K562 (cell line): Measurements from ENCODE around the gene TSEN34. TPM values are rescaled to one million over a fixed set of nuclear protein-coding genes. Genes with fewer than 3 reads are reported as not detected.

Experiments used
- BDP1 ChIP-seq: IDR thresholded peaks from 3 replicates; pipeline ENCODE4 v1.6.1; 2011; ENCODE audit not compliant: insufficient read length, insufficient read depth
- CAMTA2 ChIP-seq: fragments of 250-450 bp; sonication (Bioruptor Pico); conservative IDR thresholded peaks from 2 replicates; pipeline ENCODE4 v1.5.1; 2022
- COPS2 ChIP-seq: fragments of 450-650 bp; conservative IDR thresholded peaks from 2 replicates; pipeline ENCODE4 v1.6.1; 2016; ENCODE audit warnings: mild to moderate bottlenecking, moderate library complexity
- GABPB1 ChIP-seq: sonication (generic); formaldehyde crosslinking; IDR thresholded peaks from 2 replicates; pipeline ENCODE4 v1.8.0; 2022; ENCODE audit warnings: mild to moderate bottlenecking, missing genetic modification reagents
- MYC ChIP-seq, 2 experiments: fragments of 250-450 bp in 1 of 2; sonication (Bioruptor Pico) in 1 of 2; IDR thresholded peaks; 2 replicates each; pipeline versions ENCODE4 v1.5.1 to v1.6.1; 2012 to 2021; ENCODE audit warnings: low read depth in 2 of 2, borderline replicate concordance in 1 of 2, improper control_type of control experiment in 1 of 2, low read length in 1 of 2, mild to moderate bottlenecking in 1 of 2, moderate library complexity in 1 of 2
- NCOA1 ChIP-seq: fragments of 450-650 bp; IDR thresholded peaks from 2 replicates; pipeline ENCODE4 v1.6.1; 2016; ENCODE audit warnings: low read depth
- NCOA4 ChIP-seq: fragments of 450-650 bp; IDR thresholded peaks from 2 replicates; pipeline ENCODE4 v1.6.1; 2018; ENCODE audit warnings: mild to moderate bottlenecking; ENCODE audit not compliant: partially characterized antibody
- NR2C2 ChIP-seq, 2 experiments: fragments of 200-800 bp in 1 of 2; sonication (Bioruptor generic) in 1 of 2; sonication (generic) in 1 of 2; formaldehyde crosslinking in 1 of 2; IDR thresholded peaks; 2 replicates each; pipeline versions ENCODE4 v1.6.1 to v1.8.0; 2016 to 2022; ENCODE audit warnings: mild to moderate bottlenecking in 1 of 2, missing compliant biosample characterization in 1 of 2, missing genetic modification characterization in 1 of 2, missing genetic modification reagents in 1 of 2
- POLR2G ChIP-seq: fragments of 200-400 bp; formaldehyde crosslinking; IDR thresholded peaks from 2 replicates; pipeline ENCODE4 v1.6.1; 2017; ENCODE audit warnings: low read depth, mild to moderate bottlenecking, antibody characterized with exemption, low read length, moderate library complexity
- SIX5 ChIP-seq, 2 experiments: IDR thresholded peaks; 2 replicates each; pipeline ENCODE4 v1.6.1; 2011; ENCODE audit warnings: low read length in 2 of 2, borderline replicate concordance in 1 of 2, low read depth in 1 of 2, mild to moderate bottlenecking in 1 of 2, moderate library complexity in 1 of 2; ENCODE audit not compliant: insufficient read depth in 1 of 2
- SNRNP70 ChIP-seq: fragments of 200-400 bp; formaldehyde crosslinking; optimal IDR thresholded peaks from 2 replicates; pipeline ENCODE3; 2017; ENCODE audit warnings: low read depth, low read length
- ZNF282 ChIP-seq: sonication (generic); formaldehyde crosslinking; IDR thresholded peaks from 2 replicates; pipeline ENCODE4 v1.8.1; 2023; ENCODE audit warnings: missing genetic modification reagents
- ZNF75A ChIP-seq: fragments of 450-650 bp; formaldehyde crosslinking; IDR thresholded peaks from 2 replicates; pipeline ENCODE4 v1.4.0; 2020; ENCODE audit warnings: mild to moderate bottlenecking
- ZNF764 ChIP-seq: fragments of 250-450 bp; sonication (Bioruptor Pico); IDR thresholded peaks from 2 replicates; pipeline ENCODE4 v1.4.0; 2020; ENCODE audit warnings: low read depth, mild to moderate bottlenecking, moderate library complexity
- ZNF79 ChIP-seq: fragments of 250-450 bp; sonication (Bioruptor Pico); IDR thresholded peaks from 2 replicates; pipeline ENCODE4 v1.4.0; 2020; ENCODE audit warnings: low read depth, mild to moderate bottlenecking, moderate library complexity
- polyA plus RNA-seq, 8 experiments: library from polyadenylated mRNA; depleted of rRNA in 4 of 8; stranded (reverse) in 5 of 8; unstranded in 3 of 8; fragments of >200 nt; fragmentation: Nextera tagmentation in 2 of 8; fragmentation: Illumina TruSeq in 1 of 8; extraction: Ambion mirVana in 2 of 8; extraction: Trizol in 1 of 8; gene quantifications; 2 replicates each; pipeline versions ENCODE4 v1.2.1 to v1.2.3, GENCODE V29; 2011 to 2014; ENCODE audit warnings: inconsistent platforms in 1 of 8, missing spikeins in 1 of 8
- total RNA-seq, 7 experiments: library from RNA; depleted of rRNA in 6 of 7; stranded (reverse); fragments of >200 nt in 6 of 7; fragmentation: Illumina TruSeq in 2 of 7; extraction: Trizol in 2 of 7; gene quantifications; 2 replicates each; pipeline versions ENCODE4 v1.2.1 to v1.2.3, GENCODE V29; 2011 to 2021; ENCODE audit warnings: low replicate concordance in 1 of 7
- TF ChIP-seq, protein P1 (sequence below): sonication (generic); formaldehyde crosslinking; IDR thresholded peaks from 2 replicates; pipeline ENCODE4 v1.8.1; 2023; ENCODE audit warnings: mild to moderate bottlenecking, missing genetic modification reagents
- TF ChIP-seq, protein P2 (sequence below): fragments of 250-450 bp; sonication (Bioruptor Pico); IDR thresholded peaks from 2 replicates; pipeline ENCODE4 v1.8.0; 2021; ENCODE audit warnings: moderate library complexity, mild to moderate bottlenecking, inconsistent platforms
- TF ChIP-seq, protein P3 (sequence below): fragments of 450-650 bp; IDR thresholded peaks from 2 replicates; pipeline ENCODE4 v1.6.1; 2018; ENCODE audit not compliant: partially characterized antibody
- TF ChIP-seq, protein P4 (sequence below): fragments of 250-450 bp; sonication (Bioruptor Pico); IDR thresholded peaks from 2 replicates; pipeline ENCODE4 v1.4.0; 2020

The TSEN34 gene
- total and polyA plus RNA-seq, 9 of the 15 experiments (the other 6 are each of a cell fraction or from before 2014, with no cell fraction given) = 3.1 to 57.6 (median 29.5) TPM

DNA sequence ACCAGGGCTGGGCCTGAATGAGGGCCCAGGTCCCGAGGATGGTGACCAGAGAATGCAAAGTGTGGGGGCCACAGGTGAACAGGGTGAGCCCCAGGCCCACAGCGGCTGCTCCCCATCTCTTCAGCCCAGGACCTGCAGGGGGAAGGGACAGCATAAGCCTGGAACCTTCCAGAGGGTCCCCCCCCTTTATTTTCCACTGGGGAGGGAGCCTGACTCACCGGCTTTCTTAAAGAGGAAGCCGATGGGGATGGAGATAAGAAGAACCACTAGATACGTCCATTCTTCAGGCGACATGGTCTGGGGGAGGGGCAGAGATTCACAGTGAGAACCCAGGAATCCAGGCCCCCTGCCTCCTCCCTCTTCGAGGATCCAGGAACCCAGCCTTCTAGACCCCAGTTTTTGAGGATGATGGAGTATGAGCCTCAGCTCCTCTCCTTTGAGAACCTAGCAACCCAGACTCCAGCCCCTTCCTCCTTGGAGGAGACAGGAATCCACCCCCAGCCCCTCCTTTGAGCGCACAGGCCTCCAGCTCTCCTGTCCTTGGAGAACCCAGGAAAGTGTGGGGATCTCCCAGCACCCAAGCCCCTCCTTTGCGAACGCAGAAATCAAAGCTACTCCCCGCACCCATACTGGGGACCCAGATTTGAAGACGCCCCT, 2.8 kb upstream of the TSEN34 start (continued):
- no peak for TF ChIP-seq BDP1
- TF ChIP-seq ZNF764 (CRISPR knock-in tag) = no peak
- TF ChIP-seq POLR2G = no peak
- no peak for TF ChIP-seq ZNF282 (CRISPR knock-in tag)
- no peak for TF ChIP-seq ZNF75A (CRISPR knock-in tag)
- TF ChIP-seq SIX5 (IDR thresholded peaks at IDR 0.05; ENCODE audit: borderline replicate concordance in 1 of 2, insufficient read depth in 1 of 2, low read depth in 1 of 2, low read length in 2 of 2) = no peak
- TF ChIP-seq, protein P1, sequence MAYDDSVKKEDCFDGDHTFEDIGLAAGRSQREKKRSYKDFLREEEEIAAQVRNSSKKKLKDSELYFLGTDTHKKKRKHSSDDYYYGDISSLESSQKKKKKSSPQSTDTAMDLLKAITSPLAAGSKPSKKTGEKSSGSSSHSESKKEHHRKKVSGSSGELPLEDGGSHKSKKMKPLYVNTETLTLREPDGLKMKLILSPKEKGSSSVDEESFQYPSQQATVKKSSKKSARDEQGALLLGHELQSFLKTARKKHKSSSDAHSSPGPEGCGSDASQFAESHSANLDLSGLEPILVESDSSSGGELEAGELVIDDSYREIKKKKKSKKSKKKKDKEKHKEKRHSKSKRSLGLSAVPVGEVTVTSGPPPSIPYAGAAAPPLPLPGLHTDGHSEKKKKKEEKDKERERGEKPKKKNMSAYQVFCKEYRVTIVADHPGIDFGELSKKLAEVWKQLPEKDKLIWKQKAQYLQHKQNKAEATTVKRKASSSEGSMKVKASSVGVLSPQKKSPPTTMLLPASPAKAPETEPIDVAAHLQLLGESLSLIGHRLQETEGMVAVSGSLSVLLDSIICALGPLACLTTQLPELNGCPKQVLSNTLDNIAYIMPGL (CRISPR knock-in tag) = no peak
- TF ChIP-seq MYC (IDR thresholded peaks at IDR 0.05; ENCODE audit: low read depth, low read length) = peak; percentile 54; the same call in 1 of the 2 replicates
- peak; percentile 62; the same call in 1 of the 2 replicates for TF ChIP-seq MYC (CRISPR knock-in tag; IDR thresholded peaks at IDR 0.05; ENCODE audit: borderline replicate concordance, low read depth)
- TF ChIP-seq CAMTA2 (CRISPR knock-in tag) = no peak
- TF ChIP-seq, protein P2, sequence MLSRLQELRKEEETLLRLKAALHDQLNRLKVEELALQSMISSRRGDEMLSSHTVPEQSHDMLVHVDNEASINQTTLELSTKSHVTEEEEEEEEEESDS (CRISPR knock-in tag) = no peak
- no peak for TF ChIP-seq COPS2
- no peak for TF ChIP-seq SNRNP70
- 0 out of 2 replicates have a peak, but pooled peaks have one; percentile 17 for TF ChIP-seq NCOA1
- TF ChIP-seq NR2C2 (CRISPR knock-in tag; IDR thresholded peaks at IDR 0.05) = no peak
- TF ChIP-seq NR2C2 (tag; IDR thresholded peaks at IDR 0.05) = no peak
- TF ChIP-seq GABPB1 (CRISPR knock-in tag) = no peak
- TF ChIP-seq, protein P3, sequence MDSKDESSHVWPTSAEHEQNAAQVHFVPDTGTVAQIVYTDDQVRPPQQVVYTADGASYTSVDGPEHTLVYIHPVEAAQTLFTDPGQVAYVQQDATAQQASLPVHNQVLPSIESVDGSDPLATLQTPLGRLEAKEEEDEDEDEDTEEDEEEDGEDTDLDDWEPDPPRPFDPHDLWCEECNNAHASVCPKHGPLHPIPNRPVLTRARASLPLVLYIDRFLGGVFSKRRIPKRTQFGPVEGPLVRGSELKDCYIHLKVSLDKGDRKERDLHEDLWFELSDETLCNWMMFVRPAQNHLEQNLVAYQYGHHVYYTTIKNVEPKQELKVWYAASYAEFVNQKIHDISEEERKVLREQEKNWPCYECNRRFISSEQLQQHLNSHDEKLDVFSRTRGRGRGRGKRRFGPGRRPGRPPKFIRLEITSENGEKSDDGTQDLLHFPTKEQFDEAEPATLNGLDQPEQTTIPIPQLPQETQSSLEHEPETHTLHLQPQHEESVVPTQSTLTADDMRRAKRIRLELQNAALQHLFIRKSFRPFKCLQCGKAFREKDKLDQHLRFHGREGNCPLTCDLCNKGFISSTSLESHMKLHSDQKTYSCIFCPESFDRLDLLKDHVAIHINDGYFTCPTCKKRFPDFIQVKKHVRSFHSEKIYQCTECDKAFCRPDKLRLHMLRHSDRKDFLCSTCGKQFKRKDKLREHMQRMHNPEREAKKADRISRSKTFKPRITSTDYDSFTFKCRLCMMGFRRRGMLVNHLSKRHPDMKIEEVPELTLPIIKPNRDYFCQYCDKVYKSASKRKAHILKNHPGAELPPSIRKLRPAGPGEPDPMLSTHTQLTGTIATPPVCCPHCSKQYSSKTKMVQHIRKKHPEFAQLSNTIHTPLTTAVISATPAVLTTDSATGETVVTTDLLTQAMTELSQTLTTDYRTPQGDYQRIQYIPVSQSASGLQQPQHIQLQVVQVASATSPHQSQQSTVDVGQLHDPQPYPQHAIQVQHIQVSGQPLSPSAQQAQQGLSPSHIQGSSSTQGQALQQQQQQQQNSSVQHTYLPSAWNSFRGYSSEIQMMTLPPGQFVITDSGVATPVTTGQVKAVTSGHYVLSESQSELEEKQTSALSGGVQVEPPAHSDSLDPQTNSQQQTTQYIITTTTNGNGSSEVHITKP = no peak
- no peak for TF ChIP-seq ZNF79 (CRISPR knock-in tag)
- TF ChIP-seq, protein P4, sequence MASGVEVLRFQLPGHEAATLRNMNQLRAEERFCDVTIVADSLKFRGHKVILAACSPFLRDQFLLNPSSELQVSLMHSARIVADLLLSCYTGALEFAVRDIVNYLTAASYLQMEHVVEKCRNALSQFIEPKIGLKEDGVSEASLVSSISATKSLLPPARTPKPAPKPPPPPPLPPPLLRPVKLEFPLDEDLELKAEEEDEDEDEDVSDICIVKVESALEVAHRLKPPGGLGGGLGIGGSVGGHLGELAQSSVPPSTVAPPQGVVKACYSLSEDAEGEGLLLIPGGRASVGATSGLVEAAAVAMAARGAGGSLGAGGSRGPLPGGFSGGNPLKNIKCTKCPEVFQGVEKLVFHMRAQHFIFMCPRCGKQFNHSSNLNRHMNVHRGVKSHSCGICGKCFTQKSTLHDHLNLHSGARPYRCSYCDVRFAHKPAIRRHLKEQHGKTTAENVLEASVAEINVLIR = 0 out of 2 replicates have a peak, but pooled peaks have one; percentile 9
- TF ChIP-seq NCOA4 = no peak
